GM12873 (cell line): Measurements from ENCODE around the gene MYO10.

ENCODE experiments used
- TF ChIP-seq, protein P1 (sequence below): IDR thresholded peaks from 2 replicates; pipeline ENCODE4 v1.5.1; 2012; ENCODE audit warnings: low read depth, mild to moderate bottlenecking, moderate library complexity, low read length, control low read depth; ENCODE audit not compliant: insufficient read depth; ENCODE audit errors: missing control alignments

MYO10 gene

DNA sequence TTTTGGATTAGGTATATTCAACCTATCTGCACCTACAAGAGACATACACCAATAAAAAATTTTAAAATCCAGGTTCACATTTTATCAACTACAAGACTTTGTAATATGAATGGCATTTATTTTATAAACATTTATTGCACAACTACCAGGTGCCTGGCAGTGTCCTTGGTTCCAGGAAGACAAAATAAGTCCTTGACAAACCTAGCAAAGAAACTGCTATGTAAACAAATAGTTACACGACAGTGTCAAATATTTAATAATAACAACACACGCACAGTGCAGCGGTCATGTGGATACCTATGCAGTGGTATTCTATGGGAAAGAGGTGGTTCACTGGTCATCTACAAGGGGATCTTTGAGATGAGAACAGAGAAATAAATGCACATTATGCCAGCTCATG, 120.7 kb downstream of the MYO10 start:
- TF ChIP-seq, protein P1, sequence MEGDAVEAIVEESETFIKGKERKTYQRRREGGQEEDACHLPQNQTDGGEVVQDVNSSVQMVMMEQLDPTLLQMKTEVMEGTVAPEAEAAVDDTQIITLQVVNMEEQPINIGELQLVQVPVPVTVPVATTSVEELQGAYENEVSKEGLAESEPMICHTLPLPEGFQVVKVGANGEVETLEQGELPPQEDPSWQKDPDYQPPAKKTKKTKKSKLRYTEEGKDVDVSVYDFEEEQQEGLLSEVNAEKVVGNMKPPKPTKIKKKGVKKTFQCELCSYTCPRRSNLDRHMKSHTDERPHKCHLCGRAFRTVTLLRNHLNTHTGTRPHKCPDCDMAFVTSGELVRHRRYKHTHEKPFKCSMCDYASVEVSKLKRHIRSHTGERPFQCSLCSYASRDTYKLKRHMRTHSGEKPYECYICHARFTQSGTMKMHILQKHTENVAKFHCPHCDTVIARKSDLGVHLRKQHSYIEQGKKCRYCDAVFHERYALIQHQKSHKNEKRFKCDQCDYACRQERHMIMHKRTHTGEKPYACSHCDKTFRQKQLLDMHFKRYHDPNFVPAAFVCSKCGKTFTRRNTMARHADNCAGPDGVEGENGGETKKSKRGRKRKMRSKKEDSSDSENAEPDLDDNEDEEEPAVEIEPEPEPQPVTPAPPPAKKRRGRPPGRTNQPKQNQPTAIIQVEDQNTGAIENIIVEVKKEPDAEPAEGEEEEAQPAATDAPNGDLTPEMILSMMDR, result no peak

GRCh38 chr5:16812911-16813310, 123.2 kb downstream of the MYO10 start:
- TF ChIP-seq, protein P1, result no peak

- TF ChIP-seq, protein P1, result no peak
Measured at GRCh38 chr5:16812448-16812847, 123.6 kb downstream of the MYO10 start.

DNA sequence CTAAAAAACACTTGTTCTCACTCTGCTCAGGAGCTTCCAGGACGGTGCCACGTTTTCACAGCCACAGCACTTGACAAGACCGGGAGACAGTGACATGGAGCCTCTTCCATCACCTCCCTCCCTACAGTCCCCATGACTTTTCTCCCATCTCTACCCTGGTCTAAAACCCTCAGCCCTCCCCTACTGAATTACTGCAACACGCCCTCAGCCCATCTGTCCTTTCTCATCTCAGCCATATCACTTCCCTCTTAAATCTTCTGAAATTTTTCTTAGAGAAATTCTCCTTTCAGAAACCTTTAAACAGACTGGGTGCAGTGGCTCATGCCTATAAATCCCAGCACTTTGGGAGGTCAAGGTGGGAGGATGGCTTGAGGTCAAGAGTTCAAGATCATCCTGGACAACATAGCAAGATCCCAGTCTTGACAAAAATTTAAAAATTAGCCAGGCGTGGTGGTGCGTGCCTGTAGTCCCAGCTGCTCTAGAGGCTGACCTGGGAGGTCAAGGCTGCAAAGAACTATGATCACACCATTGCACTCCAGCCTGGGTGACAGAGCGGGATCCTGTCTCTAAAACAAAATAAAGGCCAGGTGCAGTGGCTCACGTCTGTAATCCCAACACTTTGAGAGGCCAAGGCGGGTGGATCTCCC, 125.8 kb downstream of the MYO10 start:
- TF ChIP-seq, protein P1, result no peak

DNA sequence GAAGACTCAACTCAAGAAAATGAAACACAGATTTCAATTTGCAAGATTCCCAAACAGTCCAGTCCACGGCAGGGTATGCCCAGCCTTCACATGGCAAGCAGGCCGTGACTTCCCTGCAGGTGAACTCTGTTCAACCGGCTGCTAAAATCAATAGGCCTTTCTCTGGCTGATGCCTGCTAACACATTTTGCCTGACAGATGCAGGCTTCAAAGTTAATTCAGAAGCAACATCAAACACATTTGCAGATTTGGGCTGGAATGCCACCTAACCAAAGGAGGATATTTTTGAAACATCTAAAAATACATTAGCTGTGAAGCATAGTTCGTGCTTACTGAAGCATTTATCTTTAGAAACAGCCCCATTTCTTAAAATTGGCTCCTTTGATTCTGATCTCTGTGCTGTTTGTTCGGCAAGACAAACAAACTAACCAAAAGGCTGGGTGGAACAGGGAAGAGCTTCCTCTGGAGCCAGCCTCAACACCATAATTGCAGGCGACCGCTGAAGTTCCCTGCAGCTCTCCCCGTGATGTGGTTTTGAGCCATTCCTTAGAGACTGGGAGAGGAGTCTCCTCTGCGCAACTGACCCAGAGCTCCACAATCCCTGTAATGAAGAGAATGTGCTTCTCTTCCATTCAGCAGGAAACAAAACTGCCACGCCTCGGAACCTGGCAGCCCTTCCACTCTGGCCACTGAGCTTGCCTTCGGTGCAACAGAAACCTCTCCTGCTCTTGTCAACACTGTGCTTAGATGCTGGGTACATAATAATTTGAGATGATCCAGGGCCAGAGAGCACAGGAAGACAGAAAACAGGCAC, 126.5 kb downstream of the MYO10 start:
- TF ChIP-seq, protein P1, result no peak

- TF ChIP-seq, protein P1, result no peak
Measured at GRCh38 chr5:16809010-16809394, 127.1 kb downstream of the MYO10 start.

DNA sequence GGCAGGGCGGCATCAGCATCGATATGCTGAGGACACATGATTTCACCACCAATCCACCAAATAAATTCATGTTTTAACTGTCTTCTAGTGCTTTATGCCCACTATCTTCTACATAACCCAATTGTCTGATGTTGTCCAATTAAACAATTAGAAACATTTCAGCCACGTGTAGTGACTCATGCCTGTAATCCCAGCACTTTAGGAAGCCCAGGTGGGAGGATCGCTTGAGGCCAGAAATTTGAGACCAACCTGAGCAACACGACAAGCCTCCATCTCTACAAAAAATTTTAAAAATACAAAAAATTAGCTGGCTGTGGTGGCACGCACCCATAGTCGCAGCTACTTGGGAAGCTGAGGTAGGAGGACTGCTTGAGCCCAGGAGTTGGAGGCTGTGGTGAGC, 128.1 kb downstream of the MYO10 start:
- TF ChIP-seq, protein P1, result no peak
